Measurements from ENCODE around the gene HIVEP3.

- TF ChIP-seq, protein P1, sequence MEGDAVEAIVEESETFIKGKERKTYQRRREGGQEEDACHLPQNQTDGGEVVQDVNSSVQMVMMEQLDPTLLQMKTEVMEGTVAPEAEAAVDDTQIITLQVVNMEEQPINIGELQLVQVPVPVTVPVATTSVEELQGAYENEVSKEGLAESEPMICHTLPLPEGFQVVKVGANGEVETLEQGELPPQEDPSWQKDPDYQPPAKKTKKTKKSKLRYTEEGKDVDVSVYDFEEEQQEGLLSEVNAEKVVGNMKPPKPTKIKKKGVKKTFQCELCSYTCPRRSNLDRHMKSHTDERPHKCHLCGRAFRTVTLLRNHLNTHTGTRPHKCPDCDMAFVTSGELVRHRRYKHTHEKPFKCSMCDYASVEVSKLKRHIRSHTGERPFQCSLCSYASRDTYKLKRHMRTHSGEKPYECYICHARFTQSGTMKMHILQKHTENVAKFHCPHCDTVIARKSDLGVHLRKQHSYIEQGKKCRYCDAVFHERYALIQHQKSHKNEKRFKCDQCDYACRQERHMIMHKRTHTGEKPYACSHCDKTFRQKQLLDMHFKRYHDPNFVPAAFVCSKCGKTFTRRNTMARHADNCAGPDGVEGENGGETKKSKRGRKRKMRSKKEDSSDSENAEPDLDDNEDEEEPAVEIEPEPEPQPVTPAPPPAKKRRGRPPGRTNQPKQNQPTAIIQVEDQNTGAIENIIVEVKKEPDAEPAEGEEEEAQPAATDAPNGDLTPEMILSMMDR (IDR thresholded peaks at IDR 0.05) = no peak
- TF ChIP-seq POLR2A (IDR thresholded peaks at IDR 0.05) = no peak
Observed at GRCh38 chr1:41645062-41645461, 273.7 kb downstream of the HIVEP3 start.

Data from heart left ventricle (tissue), 13 donors.